SK-N-MC (cell line): ENCODE data around the gene TDP2.
"Not testable (repeated sequence)": the region's sequence is repeated elsewhere in the genome, so short reads cannot be mapped to it uniquely, and the experiment has no call there.

Source experiments
- DNase-seq: peaks from one replicate; pipeline ENCODE4 v3.0.0-alpha.2; 2011; ENCODE audit warnings: low read depth, low spot score
- H3K27ac ChIP-seq: fragments of 200-600 bp; sonication (generic); 2 replicates; pipeline ENCODE4 v1.5.1; 2016; ENCODE audit warnings: mixed run types
- H3K36me3 ChIP-seq: fragments of 200-600 bp; sonication (generic); 2 replicates; pipeline ENCODE4 v1.6.1; 2017; ENCODE audit warnings: antibody characterized with exemption, low read length, mixed read lengths; ENCODE audit not compliant: insufficient read depth
- H3K4me3 ChIP-seq: fragments of 200-600 bp; sonication (generic); 2 replicates; pipeline ENCODE4 v1.5.1; 2016
- H3K9ac ChIP-seq: fragments of 200-600 bp; sonication (generic); 2 replicates; pipeline ENCODE4 v1.8.0; 2017; ENCODE audit warnings: mixed run types, mixed read lengths; ENCODE audit not compliant: insufficient read length
- H3K9me3 ChIP-seq: fragments of 200-600 bp; sonication (generic); 2 replicates; pipeline ENCODE4 v1.6.1; 2017; ENCODE audit warnings: low read depth, mild to moderate bottlenecking, antibody characterized with exemption, low read length, moderate library complexity, mixed read lengths
- EZH2 ChIP-seq: fragments of 200-600 bp; sonication (generic); IDR thresholded peaks from one replicate; pipeline ENCODE4 v1.6.1; 2017; ENCODE audit warnings: antibody characterized with exemption
- FOXP2 ChIP-seq: optimal IDR thresholded peaks from 2 replicates; pipeline ENCODE3; 2011; ENCODE audit warnings: mild to moderate bottlenecking, moderate library complexity; ENCODE audit not compliant: insufficient read depth; ENCODE audit errors: extremely low read length, control extremely low read depth
- POLR2AphosphoS5 ChIP-seq: IDR thresholded peaks from 2 replicates; pipeline ENCODE4 v1.6.1; 2012; ENCODE audit warnings: mild to moderate bottlenecking, low read depth, low read length, borderline replicate concordance

Gene TDP2

DNA sequence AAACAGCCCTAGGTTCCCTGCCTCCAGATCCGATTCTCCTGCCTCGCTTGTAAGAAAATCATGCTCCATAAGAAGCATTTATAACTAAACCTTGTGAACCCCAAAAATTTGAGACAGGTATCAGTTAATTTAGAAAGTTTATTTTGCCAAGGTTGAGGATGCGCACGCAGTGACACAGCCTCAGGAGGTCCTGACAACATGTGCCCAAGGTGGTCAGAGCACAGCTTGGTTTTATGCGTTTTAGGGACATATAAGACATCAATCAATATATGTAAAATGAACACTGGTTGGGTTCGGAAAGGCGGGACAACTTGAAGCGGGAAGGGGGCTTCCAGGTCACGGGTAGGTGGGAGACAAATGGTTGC is 2.3 kb upstream of the TDP2 start:
- TF ChIP-seq EZH2, result no peak
- no peak for TF ChIP-seq POLR2AphosphoS5
- TF ChIP-seq FOXP2, result no peak
- no peak overlapping the region for H3K9ac ChIP-seq
- H3K4me3 ChIP-seq, result no peak overlapping the region

DNA sequence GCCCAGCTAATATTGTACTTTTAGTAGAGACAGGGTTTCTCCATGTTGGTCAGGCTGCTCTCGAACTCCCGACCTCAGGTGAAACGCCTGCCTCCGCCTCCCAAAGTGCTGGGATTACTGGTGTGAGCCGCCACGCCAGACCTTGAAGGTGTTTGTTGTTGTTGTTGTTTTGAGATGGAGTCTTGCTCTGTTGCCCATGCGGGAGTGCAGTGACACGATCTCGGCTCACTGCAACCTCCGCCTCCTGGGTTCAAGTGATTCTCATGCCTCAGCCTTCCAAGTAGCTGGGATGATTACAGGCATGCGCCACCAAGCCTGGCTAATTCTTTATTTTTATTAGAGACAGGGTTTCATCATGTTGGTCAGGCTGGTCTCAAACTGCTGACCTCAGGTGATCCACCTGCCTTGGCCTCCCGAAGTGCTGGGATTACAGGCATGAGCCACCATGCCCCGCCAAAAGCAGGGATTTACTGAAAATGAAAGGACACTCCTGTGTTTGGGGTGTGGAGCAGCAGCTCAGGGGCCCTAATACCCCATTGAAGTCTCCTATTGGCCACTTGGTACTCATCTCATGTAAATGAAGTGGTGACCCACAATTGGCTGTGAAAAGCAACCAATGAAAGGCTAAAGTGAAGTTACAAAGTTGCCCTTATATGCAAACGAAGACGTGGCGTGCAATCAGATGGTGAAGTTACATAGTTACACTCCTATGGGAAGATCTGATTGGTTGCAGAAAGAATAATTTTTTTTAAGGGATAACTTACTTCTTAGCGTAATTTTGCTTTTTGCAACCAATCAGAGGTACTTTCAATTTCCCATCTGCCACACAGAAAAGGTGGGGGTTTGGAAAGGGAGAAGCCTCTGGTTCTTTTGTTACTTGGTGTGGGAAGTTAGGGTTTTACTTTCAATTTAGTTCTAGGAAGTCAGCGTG is 1.6 kb upstream of the TDP2 start:
- not testable (repeated sequence) for H3K9me3 ChIP-seq, DNase-seq, H3K27ac ChIP-seq, H3K9ac ChIP-seq
- Histone ChIP-seq H3K36me3 (peaks cover 22% of the 10 kb centered on the region), H3K4me3 (peak overlapping the region; percentile 97)

More for the DNA sequence above, 2.3 kb upstream of the TDP2 start:
- Histone ChIP-seq H3K27ac (no peak overlapping the region), H3K9me3 (no peaks in the 10 kb centered on the region; the same call in 1 of the 2 replicates), H3K36me3 (peaks cover 16% of the 10 kb centered on the region)
- no peak for DNase-seq

DNA sequence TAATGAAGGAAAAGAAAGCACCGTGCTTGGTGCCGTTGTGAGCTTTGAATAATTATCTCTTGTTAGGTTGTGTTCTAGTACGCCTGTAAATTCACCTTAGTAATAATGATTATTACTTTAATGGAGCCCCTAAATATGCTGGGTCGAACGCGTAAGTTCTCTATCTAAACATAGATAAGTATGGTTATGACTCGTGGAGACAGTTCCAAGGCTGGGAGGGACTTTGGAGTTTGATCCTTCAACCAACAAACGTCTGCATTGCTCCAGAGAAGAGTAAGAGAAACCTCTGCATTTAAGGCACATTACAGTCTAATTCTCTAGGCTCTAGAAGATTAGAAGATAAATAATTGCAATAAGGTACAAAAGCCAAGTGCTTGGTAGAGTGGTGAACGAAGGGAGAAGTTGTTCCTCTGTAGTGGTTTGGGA is 692 bp upstream of the TDP2 start:
- H3K9ac ChIP-seq, result peak overlapping the region; percentile 97
- peaks cover 31% of the 10 kb centered on the region for H3K36me3 ChIP-seq
- H3K27ac ChIP-seq, result peak overlapping the region; percentile 72
- no peaks in the 10 kb centered on the region; the same call in 1 of the 2 replicates for H3K9me3 ChIP-seq
- no peak for DNase-seq
- TF ChIP-seq FOXP2 (no peak), EZH2 (no peak), POLR2AphosphoS5 (no peak)
- H3K4me3 ChIP-seq, result peak overlapping the region; percentile 97

DNA sequence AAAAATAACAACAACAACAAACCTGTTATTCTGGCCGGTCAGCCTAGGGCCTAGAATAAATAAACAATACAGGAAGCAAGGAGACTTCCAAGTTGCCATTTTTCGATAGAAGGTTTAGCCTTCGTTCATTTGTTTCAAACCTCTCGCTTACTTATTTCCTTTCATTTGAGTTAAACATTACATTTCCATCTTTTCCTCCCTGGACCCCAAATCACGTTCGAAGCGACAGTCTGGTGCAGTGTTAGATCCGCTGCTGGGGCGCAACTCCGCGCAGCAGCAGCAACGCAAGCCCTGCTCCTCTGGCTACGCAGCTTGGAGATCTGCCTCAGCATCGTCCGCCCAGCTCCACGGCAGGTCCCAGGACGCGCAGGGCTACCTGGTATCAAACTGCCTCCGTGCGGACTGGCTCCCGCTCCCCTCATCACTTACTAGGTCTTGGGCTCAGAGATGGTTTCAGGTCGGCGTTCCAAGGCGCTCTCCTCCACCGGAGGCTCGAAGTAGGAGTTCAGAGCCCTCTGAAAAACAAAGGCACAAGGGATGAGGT is 530 bp downstream of the TDP2 start:
- no peak for DNase-seq
- Histone ChIP-seq H3K9me3 (no peaks in the 10 kb centered on the region), H3K4me3 (peak overlapping the region; percentile 97), H3K9ac (peak overlapping the region; percentile 87), H3K27ac (no peak overlapping the region), H3K36me3 (peaks cover 34% of the 10 kb centered on the region)
- TF ChIP-seq FOXP2, result no peak
- TF ChIP-seq EZH2, result no peak
- TF ChIP-seq POLR2AphosphoS5, result no peak

DNA sequence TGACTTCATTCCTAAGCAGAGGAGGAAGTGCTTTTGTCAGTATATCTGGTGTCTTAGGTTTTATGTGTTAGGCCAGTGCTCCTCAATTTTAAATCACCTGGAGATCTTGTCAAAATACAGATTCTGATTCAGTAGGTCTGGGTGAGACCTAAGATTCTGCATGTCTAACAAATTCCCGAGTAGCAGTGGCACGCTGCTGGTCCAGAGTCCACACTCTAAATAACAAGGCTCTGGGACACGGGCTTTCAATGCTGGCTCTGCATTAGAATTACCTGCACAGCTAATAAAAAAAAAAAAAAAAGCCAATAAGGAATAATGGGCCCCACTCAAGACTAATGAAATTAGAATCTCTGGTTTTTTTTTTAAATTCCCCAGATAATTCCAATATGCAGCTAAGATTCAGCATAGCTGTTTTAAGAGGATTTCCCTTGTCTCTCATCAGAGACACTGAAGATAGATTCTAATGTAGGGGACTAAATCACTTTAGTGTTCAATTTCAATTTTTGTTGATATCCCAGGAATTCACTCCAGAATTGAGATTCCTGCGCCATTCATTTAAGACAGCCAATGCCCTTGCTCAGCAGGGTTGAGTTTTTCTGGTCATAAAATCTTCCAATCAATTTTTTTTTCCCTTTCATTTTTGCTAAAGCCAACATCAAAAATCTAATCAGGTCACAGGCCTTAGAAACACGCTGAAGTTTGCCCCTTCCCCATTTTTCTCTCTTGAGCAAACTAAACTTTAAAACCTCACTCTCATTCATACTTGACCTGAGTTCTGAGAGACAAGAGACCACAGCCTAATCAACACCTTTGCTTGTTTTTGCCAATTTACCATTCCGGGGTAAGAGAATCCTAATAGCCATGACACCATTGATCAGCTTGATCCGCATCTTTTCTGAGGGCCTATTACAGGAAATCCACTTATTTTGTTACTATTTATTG is 2.4 kb downstream of the TDP2 start:
- H3K9ac ChIP-seq, result no peak overlapping the region
- TF ChIP-seq EZH2 (no peak), FOXP2 (no peak), POLR2AphosphoS5 (no peak)
- no peak overlapping the region for H3K4me3 ChIP-seq
- peaks cover 34% of the 10 kb centered on the region for H3K36me3 ChIP-seq
- DNase-seq, result no peak
- no peak overlapping the region for H3K27ac ChIP-seq
- H3K9me3 ChIP-seq, result no peaks in the 10 kb centered on the region

DNA sequence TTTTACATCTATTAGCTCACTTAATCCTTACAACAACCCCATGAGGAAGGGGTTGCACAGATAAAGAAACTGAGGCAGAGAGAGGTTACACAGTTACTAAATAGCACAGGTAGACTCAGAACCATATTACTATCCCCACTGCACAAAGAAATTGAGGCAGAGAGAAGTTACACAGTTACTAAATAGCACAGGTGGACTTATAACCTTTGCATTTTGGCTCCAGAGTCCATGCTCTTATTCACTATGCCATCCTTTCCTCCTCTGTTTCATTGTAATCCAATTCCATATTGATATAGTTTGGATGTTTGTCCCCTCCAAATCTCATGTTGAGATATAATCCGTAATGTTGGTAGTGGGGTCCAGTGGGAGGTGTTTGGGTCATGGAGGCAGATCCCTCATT is 3.5 kb downstream of the TDP2 start:
- H3K9ac ChIP-seq, result no peak overlapping the region
- DNase-seq, result no peak
- H3K36me3 ChIP-seq, result peaks cover 38% of the 10 kb centered on the region
- TF ChIP-seq POLR2AphosphoS5, result no peak
- no peak for TF ChIP-seq EZH2
- no peak for TF ChIP-seq FOXP2
- no peaks in the 10 kb centered on the region for H3K9me3 ChIP-seq
- H3K27ac ChIP-seq, result no peak overlapping the region
- H3K4me3 ChIP-seq, result no peak overlapping the region

DNA sequence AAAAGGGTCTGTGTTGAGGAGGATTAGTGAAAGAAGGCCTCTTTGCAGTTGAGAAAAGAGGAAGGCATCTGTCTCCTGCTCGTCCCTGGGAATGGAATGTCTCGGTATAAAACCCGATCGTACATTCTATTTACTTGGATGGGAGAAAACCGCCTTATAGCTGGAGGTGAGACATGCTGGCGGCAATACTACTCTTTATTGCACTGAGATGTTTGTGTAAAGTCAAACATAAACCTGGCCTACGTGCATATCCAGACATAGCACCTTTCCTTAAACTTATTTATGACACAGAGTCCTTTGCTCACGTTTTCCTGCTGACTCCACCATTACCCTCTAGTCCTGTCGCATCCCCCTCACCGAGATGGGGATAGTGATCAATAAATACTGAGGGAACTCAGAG is 4.5 kb downstream of the TDP2 start:
- H3K36me3 ChIP-seq, result peaks cover 44% of the 10 kb centered on the region
- no peaks in the 10 kb centered on the region for H3K9me3 ChIP-seq
- H3K4me3 ChIP-seq, result no peak overlapping the region
- no peak overlapping the region for H3K9ac ChIP-seq
- no peak for TF ChIP-seq POLR2AphosphoS5
- TF ChIP-seq EZH2, result no peak
- TF ChIP-seq FOXP2, result no peak
- DNase-seq, result no peak
- H3K27ac ChIP-seq, result no peak overlapping the region

DNA sequence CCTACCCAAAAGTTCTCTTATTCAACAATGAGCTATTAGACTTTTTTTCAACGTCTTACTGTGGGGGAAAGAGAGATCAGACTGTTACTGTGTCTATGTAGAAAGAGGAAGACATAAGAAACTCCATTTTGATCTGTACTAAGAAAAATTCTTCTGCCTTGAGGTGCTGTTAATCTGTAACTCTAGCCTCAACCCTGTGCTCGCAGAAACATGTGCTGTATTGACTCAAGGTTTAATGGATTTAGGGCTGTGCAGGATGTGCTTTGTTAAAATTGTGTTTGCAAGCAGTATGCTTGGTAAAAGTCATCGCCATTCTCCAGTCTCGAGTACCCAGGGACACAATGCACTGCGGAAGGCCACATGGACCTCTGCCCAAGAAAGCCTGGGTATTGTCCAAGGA is 4.9 kb downstream of the TDP2 start:
- not testable (repeated sequence) for H3K9me3 ChIP-seq, H3K4me3 ChIP-seq, DNase-seq, H3K9ac ChIP-seq, H3K27ac ChIP-seq
- H3K36me3 ChIP-seq, result peaks cover 44% of the 10 kb centered on the region
